LNCaP clone FGC (cell line): ENCODE measurements around the gene SIK3.

Source experiments
- DNase-seq: peaks from one replicate; pipeline ENCODE4 v3.0.0-alpha.2; 2011; ENCODE audit warnings: low read depth
- H3K4me3 ChIP-seq: 2 replicates; pipeline ENCODE4 v1.5.1; 2011; ENCODE audit warnings: mild to moderate bottlenecking, low read depth, low read length, control low read depth
- CTCF ChIP-seq: IDR thresholded peaks from 2 replicates; pipeline ENCODE4 v1.5.1; 2012; ENCODE audit warnings: mild to moderate bottlenecking; ENCODE audit not compliant: control insufficient read depth, insufficient read depth; ENCODE audit errors: extremely low read depth

Gene SIK3

DNA sequence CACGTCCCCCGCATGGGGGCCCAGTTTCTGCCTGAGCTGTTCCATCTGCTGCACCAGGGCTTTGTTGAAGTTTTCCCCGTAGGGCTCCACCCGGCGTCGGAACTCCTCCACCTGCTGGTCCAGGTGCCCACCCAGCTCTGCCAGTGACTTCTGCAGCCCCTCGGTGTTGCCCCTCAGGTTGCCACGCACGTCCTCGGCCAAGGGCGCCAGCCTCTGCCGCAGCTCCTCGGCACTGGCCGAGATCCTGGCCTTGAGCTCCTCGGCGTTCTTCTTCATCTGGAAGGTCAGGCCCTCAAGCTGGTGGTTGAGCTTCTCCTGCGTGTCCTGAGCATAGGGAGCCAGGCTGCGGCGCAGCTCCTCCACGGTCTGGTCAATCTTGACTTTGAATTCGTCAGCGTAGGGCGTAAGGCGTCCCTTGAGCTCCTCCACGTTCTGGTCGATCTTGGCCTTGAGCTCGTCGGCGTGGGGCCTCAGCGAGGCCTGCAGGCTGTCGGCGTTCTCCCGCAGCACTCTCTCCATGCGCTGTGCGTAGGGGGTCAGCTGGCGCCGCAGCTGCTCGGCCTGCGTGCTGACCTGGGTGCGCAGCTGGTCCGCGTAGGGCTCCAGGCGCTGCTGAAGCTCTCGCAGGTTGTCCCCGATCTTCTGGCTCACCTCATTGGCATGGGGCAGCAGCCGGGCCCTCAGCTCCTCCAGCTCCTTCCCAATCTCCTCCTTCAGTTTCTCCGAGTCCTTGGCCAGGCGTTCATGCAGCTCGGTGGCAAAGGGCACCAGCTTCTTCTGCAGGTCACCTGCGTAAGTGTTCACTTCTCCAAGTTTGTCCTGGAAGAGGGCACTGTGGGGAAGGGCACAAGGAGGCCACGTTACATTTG lies 276.9 kb downstream of the SIK3 start:
- DNase-seq = no peak
- no peak for TF ChIP-seq CTCF
- H3K4me3 ChIP-seq = no peak overlapping the region

DNA sequence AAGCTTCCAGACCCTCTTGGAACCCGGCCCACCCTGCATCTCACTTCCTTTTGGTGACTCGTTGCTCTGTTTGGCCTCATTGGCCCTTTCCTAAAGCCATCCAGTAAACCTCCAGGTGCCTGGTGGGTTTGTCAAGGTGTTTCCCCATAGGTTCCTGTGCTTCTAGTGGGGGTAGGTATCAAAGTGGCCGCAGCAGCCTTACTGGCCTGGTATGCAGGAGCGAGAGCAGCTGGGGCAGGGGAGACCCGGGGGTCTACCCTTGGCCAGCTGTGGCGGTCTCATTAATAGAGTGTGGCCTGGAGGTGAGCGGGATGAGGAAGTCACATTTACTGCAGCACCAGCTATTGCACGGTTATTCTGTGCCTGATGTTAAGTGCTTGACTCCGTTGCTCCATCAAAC lies 279.2 kb downstream of the SIK3 start:
- no peak for DNase-seq

DNA sequence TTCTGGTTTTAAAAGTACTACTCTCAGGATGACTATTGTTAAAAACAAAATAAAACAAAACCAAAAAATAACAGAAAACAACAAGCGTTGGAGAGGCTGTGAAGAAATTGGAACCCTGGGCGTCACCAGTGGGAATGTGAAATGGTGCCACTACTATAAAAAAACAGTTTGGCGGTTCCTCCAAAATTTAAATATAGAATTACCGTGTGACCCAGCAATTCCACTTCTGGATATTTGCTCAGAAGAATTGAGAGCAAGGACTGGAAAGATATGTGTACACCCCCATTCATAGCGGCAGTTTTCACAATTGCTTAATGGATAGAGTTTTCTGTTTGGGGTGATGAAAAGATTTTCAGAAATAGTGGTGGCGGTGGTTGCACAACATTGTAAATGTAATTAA lies 283.7 kb downstream of the SIK3 start:
- no peak for DNase-seq
- TF ChIP-seq CTCF = no peak
- H3K4me3 ChIP-seq = no peak overlapping the region

More for the DNA sequence above, 279.2 kb downstream of the SIK3 start:
- no peak overlapping the region for H3K4me3 ChIP-seq
- TF ChIP-seq CTCF = no peak

DNA sequence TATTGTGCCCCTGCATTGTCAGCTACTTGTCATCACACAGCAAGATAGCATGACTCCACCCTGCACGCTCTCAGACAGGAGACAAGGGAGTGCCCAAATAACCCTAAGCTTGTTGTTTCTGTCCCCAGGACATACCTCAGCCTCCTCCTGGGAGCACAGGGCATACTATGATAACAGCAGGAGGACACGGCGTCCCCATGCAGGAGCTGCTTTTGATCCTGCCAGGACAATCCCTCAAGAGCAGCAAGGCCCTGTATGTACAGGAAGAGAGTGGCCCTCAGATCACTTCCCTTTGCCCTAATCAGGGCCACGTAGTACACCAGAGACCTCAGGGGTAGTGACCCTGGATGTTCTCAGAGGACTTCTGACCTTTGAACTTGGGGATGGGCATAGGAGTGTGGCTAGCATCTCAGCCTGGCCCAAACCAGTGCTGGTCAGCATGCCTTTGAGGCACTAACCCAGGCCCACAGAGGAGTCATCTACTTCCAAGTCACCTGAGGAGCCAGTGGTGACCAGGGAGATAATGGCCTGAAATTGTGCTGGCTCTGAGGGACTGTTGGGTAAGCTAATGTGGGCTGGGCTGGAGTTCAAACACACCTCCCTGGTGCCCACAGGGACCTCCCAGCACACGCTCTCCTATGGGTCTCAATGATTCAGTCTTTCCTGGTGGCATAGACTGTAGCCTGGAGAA lies 284.3 kb downstream of the SIK3 start:
- no peak overlapping the region for H3K4me3 ChIP-seq
- no peak for DNase-seq
- TF ChIP-seq CTCF = no peak

DNA sequence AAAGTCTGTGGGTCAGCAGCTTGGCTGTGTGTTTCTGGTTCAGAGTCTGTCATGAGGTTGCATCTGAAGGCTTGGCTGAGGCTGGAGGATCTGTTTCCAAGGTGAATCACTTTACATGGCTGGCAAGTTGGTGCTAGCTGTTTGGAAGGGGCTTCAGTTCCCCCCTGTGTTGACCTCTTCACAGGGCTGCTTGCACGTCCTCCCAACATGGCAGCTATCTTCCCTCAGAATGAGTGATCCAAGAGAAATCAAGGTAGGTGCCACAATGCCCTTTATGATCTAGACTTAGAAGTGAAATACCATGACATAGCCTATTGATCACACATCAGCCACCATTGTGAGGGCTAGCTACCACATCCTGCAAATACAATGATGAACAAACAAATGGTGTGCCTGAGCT lies 285.1 kb downstream of the SIK3 start:
- H3K4me3 ChIP-seq = no peak overlapping the region
- no peak for DNase-seq
- no peak for TF ChIP-seq CTCF

DNA sequence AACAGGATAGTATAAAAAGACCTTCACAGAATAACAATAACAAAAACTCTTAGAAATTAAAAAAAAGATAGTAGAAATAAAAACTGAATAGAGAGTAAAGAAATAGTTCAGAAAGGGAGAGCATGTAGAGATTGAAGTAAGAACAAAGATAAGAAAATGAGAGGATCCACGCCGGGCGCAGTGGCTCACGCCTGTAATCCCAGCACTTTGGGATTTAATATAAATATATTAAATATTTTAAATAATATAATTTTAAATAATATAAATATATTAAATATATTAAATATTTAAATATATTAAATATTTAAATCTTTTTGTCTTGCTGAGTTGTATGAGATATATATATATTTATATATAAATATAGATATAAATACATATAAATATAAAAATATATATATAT lies 286.1 kb downstream of the SIK3 start:
- TF ChIP-seq CTCF = no peak
- DNase-seq = no peak

More for the DNA sequence above, 286.1 kb downstream of the SIK3 start:
- H3K4me3 ChIP-seq = no peak overlapping the region
